B cell (primary cell): ENCODE data around the gene FAM3B. TPM values are rescaled to one million over a fixed set of nuclear protein-coding genes. Genes with fewer than 3 reads are reported as not detected.

Experiments
- ATAC-seq: fragments of 200-7000 bp; cut with Tn5 transposase; one replicate; pipeline ENCODE4 v1.10.0; 2021; ENCODE audit warnings: low read depth, mild to moderate bottlenecking, moderate number of reproducible peaks, moderate library complexity
- CTCF ChIA-PET: fragments of 350-600 bp; sonication (Branson Sonifier 250); formaldehyde crosslinking; loops from one replicate; lab custom pipeline; 2021; ENCODE audit warnings: antibody characterized with exemption, inconsistent platforms; lab: Charles Lee
- POLR2A ChIA-PET: fragments of 350-600 bp; sonication (Branson Sonifier 250); formaldehyde crosslinking; loops from one replicate; lab custom pipeline; 2021; ENCODE audit warnings: antibody characterized with exemption; lab: Charles Lee
- DNase-seq: peaks from one replicate; pipeline ENCODE4 v3.0.0; 2013
- H2AFZ ChIP-seq: 2 replicates; pipeline ENCODE4 v1.6.1; 2012; ENCODE audit warnings: mild to moderate bottlenecking, low read depth, low read length; ENCODE audit not compliant: insufficient read depth, poor library complexity, severe bottlenecking
- H3K27ac ChIP-seq, 2 donors: 1 replicate in 1 of 2; 2 replicates in 1 of 2; pipeline ENCODE4 v1.5.1; 2012 to 2013; ENCODE audit warnings: low read length in 2 of 2, mild to moderate bottlenecking in 2 of 2, moderate library complexity in 1 of 2
- H3K27me3 ChIP-seq, 4 experiments: fragments of 200-600 bp in 1 of 4; sonication (generic) in 1 of 4; replicated peaks in 1 of 4; 1 replicate in 2 of 4; 2 replicates in 2 of 4; pipeline versions ENCODE4 v1.6.1 to v1.7.0; 2013 to 2016; ENCODE audit warnings: low read length in 3 of 4, mild to moderate bottlenecking in 2 of 4, mixed read lengths in 1 of 4, moderate library complexity in 1 of 4; ENCODE audit not compliant: insufficient read depth in 4 of 4, control insufficient read depth in 3 of 4; ENCODE audit errors: control extremely low read depth in 1 of 4
- H3K36me3 ChIP-seq, 2 experiments: replicated peaks in 1 of 2; 1 replicate in 1 of 2; 2 replicates in 1 of 2; pipeline versions ENCODE4 v1.6.1 to v1.7.1; 2013; ENCODE audit warnings: low read length in 1 of 2; ENCODE audit not compliant: insufficient read depth in 2 of 2, control insufficient read depth in 1 of 2; ENCODE audit errors: control extremely low read depth in 1 of 2, extremely low read depth in 1 of 2
- H3K4me1 ChIP-seq, 2 donors: fragments of 200-600 bp in 1 of 2; sonication (generic) in 1 of 2; 1 replicate in 1 of 2; 2 replicates in 1 of 2; pipeline versions ENCODE4 v1.5.1 to v1.6.1; 2013 to 2017; ENCODE audit warnings: low read length in 2 of 2; ENCODE audit not compliant: control insufficient read depth in 2 of 2, insufficient read depth in 2 of 2
- H3K4me2 ChIP-seq: replicated peaks from 2 replicates; pipeline ENCODE3; 2012; ENCODE audit warnings: mild to moderate bottlenecking, low read depth, low read length; ENCODE audit not compliant: poor library complexity, severe bottlenecking
- H3K4me3 ChIP-seq, 5 experiments: fragments of 200-600 bp in 1 of 5; sonication (generic) in 1 of 5; 1 replicate in 3 of 5; 2 replicates in 2 of 5; pipeline versions ENCODE4 v1.5.1 to v1.7.0; 2011 to 2016; ENCODE audit warnings: low read length in 4 of 5, mild to moderate bottlenecking in 4 of 5, low read depth in 2 of 5, control low read depth in 1 of 5, moderate library complexity in 1 of 5; ENCODE audit not compliant: insufficient read depth in 1 of 5; ENCODE audit errors: control extremely low read depth in 1 of 5, extremely low read depth in 1 of 5
- H3K79me2 ChIP-seq: fragments of 200-600 bp; sonication (generic); one replicate; pipeline ENCODE4 v1.6.0; 2016; ENCODE audit warnings: low read length; ENCODE audit not compliant: control insufficient read depth, insufficient read depth
- H3K9ac ChIP-seq: fragments of 200-600 bp; sonication (generic); 2 replicates; pipeline ENCODE4 v1.6.1; 2017; ENCODE audit warnings: mild to moderate bottlenecking, low read length, moderate library complexity
- H3K9me3 ChIP-seq, 3 donors: one replicate each; pipeline versions ENCODE4 v1.6.1 to v1.7.1; 2013; ENCODE audit warnings: low read length in 2 of 3; ENCODE audit not compliant: control insufficient read depth in 2 of 3, insufficient read depth in 1 of 3; ENCODE audit errors: control extremely low read depth in 1 of 3
- H4K20me1 ChIP-seq: 2 replicates; pipeline ENCODE4 v1.6.0; 2012; ENCODE audit warnings: mild to moderate bottlenecking, low read length; ENCODE audit not compliant: insufficient read depth, control insufficient read depth, poor library complexity, severe bottlenecking
- H3K27ac Mint-ChIP-seq: one replicate; pipeline ENCODE4 v1.8.0; 2021; ENCODE audit warnings: mixed read lengths
- H3K27me3 Mint-ChIP-seq: one replicate; pipeline ENCODE4 v1.8.0; 2021; ENCODE audit warnings: mixed read lengths
- H3K4me1 Mint-ChIP-seq: one replicate; pipeline ENCODE4 v1.8.0; 2021; ENCODE audit warnings: mixed read lengths
- H3K4me3 Mint-ChIP-seq: one replicate; pipeline ENCODE4 v1.8.0; 2021; ENCODE audit warnings: mixed read lengths
- H3K9me3 Mint-ChIP-seq: one replicate; pipeline ENCODE4 v1.8.0; 2022; ENCODE audit warnings: mixed read lengths; ENCODE audit not compliant: insufficient read depth
- CTCF ChIP-seq: fragments of 200-600 bp; IDR thresholded peaks from one replicate; pipeline ENCODE4 v1.8.0; 2022; ENCODE audit warnings: antibody characterized with exemption, mild to moderate bottlenecking
- EZH2 ChIP-seq: IDR thresholded peaks from 2 replicates; pipeline ENCODE4 v1.6.1; 2012; ENCODE audit warnings: borderline replicate concordance, low read depth, mild to moderate bottlenecking, moderate library complexity, low read length; ENCODE audit not compliant: insufficient read depth, poor library complexity, severe bottlenecking
- WGBS: methylation state at CpG from one replicate; pipeline ENCODE4 v1.1.5; 2013; ENCODE audit warnings: missing lambda C conversion rate; ENCODE audit not compliant: insufficient coverage; 5-methylcytosine and 5-hydroxymethylcytosine counted together
- intact Hi-C: fragments of 100-400 bp; cut with micrococcal nuclease; formaldehyde crosslinking; loops from one replicate; pipeline ENCODE4 v1.10.0; 2022
- polyA plus RNA-seq: library from polyadenylated mRNA; depleted of rRNA; stranded (reverse); fragments of >200 nt; gene quantifications from 2 replicates; pipeline ENCODE4 v1.2.3, GENCODE V29; 2012
- total RNA-seq, 2 donors: library from RNA; stranded (reverse); fragments of 120-200 nt in 1 of 2; gene quantifications; 1 replicate in 1 of 2; 2 replicates in 1 of 2; pipeline versions ENCODE4 v1.2.3 to v1.2.4, GENCODE V29; 2013 to 2022

The FAM3B gene
- total and polyA plus RNA-seq, 2 donors (not counting 1 experiment from before 2014, with no cell fraction given): 0.09 TPM; not detected in 1

GRCh38 chr21:41318218-41318617 lies 1.6 kb downstream of the FAM3B start:
- H3K27me3 ChIP-seq: peaks cover 0 to 40% (median 16%) of the 10 kb centered on the region in 4 experiments
- H3K27ac Mint-ChIP-seq: peak overlapping the region; percentile 15
- WGBS: 95% methylated on average over 9 of the region's 9 CpGs
- no peak overlapping the region for H3K4me3 ChIP-seq
- H3K36me3 ChIP-seq: no peaks in the 10 kb centered on the region
- no peaks in the 10 kb centered on the region for H3K79me2 ChIP-seq
- TF ChIP-seq CTCF (no peak), EZH2 (no peak)
- no peak overlapping the region for H3K4me2 ChIP-seq
- intact Hi-C loops: no loop called here
- peaks cover 46% of the 10 kb centered on the region for H3K27me3 Mint-ChIP-seq
- H3K4me3 Mint-ChIP-seq: no peak overlapping the region
- H3K9ac ChIP-seq: no peak overlapping the region
- H2AFZ ChIP-seq: no peak overlapping the region
- peaks cover 12 to 15% of the 10 kb centered on the region in 2 donors for H3K4me1 ChIP-seq
- ATAC-seq: no peak
- H3K4me1 Mint-ChIP-seq: peaks cover 9% of the 10 kb centered on the region
- POLR2A ChIA-PET: no interaction called here
- H4K20me1 ChIP-seq: no peaks in the 10 kb centered on the region
- DNase-seq: no peak
- CTCF ChIA-PET: interaction anchor here (0.8 to 1.2 kb wide), 3 partner anchors 9 to 35 kb away, joined by 3 read pairs; no protein-coding TSS in a partner anchor
- H3K9me3 ChIP-seq: no peaks in the 10 kb centered on the region
- no peaks in the 10 kb centered on the region for H3K9me3 Mint-ChIP-seq
- no peak overlapping the region for H3K27ac ChIP-seq

DNA sequence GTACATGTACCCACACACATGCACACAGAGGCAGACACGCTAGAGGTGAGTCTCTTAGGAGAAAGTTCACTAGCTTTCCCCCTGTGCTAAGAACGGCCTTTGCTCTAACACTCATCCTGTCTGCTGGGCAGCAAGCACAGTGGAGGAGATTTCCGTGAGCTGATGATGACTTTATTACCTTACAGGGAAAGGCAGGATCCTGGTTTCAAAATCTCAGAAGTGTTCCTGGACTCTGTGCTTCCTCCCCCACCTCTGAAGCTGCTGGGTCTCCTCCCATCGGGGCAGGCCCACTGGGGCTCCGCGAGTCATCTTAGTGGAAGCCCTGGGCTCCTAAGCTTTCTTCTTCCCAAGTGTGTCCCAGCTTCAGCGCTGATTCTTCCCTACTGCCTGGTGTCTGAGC lies 2.7 kb downstream of the FAM3B start:
- intact Hi-C loops: no loop called here

More for the DNA sequence above, 2.7 kb downstream of the FAM3B start:
- Histone ChIP-seq H3K4me1 (peaks cover 12 to 15% of the 10 kb centered on the region in 2 donors), H3K27ac (no peak overlapping the region), H4K20me1 (no peaks in the 10 kb centered on the region), H3K79me2 (no peaks in the 10 kb centered on the region), H3K9me3 (no peaks in the 10 kb centered on the region), H3K4me2 (no peak overlapping the region), H3K27me3 (peaks cover 0 to 35% (median 16%) of the 10 kb centered on the region in 4 experiments), H2AFZ (no peak overlapping the region), H3K9ac (no peak overlapping the region), H3K4me3 (no peak overlapping the region), H3K36me3 (no peaks in the 10 kb centered on the region)
- Mint-ChIP-seq H3K27me3 (peaks cover 46% of the 10 kb centered on the region), H3K9me3 (no peaks in the 10 kb centered on the region), H3K4me3 (no peak overlapping the region), H3K4me1 (peaks cover 9% of the 10 kb centered on the region), H3K27ac (no peak overlapping the region)
- POLR2A ChIA-PET: no interaction called here
- WGBS: 89% methylated on average over 5 of the region's 7 CpGs
- ATAC-seq (no peak), DNase-seq (no peak)
- CTCF ChIA-PET: interaction anchor here (0.8 to 1.4 kb wide), 3 partner anchors 9 to 12 kb away, joined by 3 read pairs; no protein-coding TSS in a partner anchor
- TF ChIP-seq EZH2 (no peak), CTCF (no peak)
